ENCODE measurements around the gene ZFYVE28. TPM values are rescaled to one million over a fixed set of nuclear protein-coding genes. Genes with fewer than 3 reads are reported as not detected.
A peak's percentile ranks its signal among the peaks of the same experiment; 100 is the strongest.

ZFYVE28 gene
- total RNA-seq, 6 experiments from 2014 or later = 2.5 to 9.6 (median 4.8) TPM

DNA sequence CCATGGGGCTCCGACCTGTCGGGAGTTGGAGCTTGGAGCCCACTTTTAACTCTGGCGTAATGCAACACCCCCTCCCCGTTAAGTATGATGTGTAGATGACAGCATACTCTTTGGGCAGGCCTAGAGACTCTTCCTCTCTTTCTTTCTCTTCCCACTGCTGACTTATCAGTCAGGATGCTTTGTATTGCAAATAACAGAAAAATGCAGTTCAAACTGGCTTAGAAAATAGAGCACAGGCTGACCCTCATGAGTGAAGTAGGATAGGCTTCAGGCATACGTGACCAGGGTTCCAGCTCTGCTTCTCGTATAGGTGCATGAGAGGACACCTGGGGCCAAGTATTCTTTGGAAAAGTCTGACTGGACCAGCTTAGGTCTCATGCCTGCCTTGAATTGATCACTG, 27.1 kb upstream of the ZFYVE28 start:
- Histone ChIP-seq H3K36me3 (no peaks in the 10 kb centered on the region), H3K27ac (no peak overlapping the region), H3K9me3 (no peaks in the 10 kb centered on the region), H3K4me3 (no peak overlapping the region), H3K4me1 (no peaks in the 10 kb centered on the region), H3K27me3 (no peaks in the 10 kb centered on the region)
- intact Hi-C loops (cut with DNase I) = loop anchor here (10.0 kb wide), 2 partner anchors 231 to 241 kb away; no protein-coding TSS in a partner anchor
- DNase-seq = no peak
- no peak for ATAC-seq
- 87% methylated on average over 2 of the region's 6 CpGs for WGBS (ENCODE audit: insufficient coverage, low coverage, low lambda C conversion rate, missing lambda C conversion rate)
- no peak for TF ChIP-seq POLR2A (IDR thresholded peaks at IDR 0.05)
- TF ChIP-seq, protein P1, sequence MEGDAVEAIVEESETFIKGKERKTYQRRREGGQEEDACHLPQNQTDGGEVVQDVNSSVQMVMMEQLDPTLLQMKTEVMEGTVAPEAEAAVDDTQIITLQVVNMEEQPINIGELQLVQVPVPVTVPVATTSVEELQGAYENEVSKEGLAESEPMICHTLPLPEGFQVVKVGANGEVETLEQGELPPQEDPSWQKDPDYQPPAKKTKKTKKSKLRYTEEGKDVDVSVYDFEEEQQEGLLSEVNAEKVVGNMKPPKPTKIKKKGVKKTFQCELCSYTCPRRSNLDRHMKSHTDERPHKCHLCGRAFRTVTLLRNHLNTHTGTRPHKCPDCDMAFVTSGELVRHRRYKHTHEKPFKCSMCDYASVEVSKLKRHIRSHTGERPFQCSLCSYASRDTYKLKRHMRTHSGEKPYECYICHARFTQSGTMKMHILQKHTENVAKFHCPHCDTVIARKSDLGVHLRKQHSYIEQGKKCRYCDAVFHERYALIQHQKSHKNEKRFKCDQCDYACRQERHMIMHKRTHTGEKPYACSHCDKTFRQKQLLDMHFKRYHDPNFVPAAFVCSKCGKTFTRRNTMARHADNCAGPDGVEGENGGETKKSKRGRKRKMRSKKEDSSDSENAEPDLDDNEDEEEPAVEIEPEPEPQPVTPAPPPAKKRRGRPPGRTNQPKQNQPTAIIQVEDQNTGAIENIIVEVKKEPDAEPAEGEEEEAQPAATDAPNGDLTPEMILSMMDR (IDR thresholded peaks at IDR 0.05) = no peak

DNA sequence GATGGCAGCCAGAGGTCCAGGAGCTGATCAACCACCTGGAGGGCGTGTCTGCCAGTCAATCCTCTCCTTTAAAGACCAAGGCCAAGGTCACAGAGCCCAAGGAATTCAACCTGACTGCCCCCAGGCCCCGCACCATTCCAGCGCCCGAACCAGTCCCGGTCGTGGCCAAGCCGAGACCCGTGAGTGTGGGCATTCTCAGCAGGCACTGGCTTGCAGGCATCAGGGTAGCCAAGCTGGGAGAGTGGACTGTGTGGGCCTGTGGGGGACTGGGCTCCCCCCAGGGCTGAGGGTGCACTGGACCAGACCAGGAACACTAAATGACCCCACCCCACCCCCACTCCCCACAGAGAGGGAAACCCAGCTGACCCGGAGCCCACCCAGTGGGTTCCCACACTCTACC, 26.7 kb upstream of the ZFYVE28 start:
- Histone ChIP-seq H3K4me1 (no peaks in the 10 kb centered on the region), H3K27ac (no peak overlapping the region), H3K36me3 (no peaks in the 10 kb centered on the region), H3K4me3 (no peak overlapping the region), H3K27me3 (no peaks in the 10 kb centered on the region), H3K9me3 (no peaks in the 10 kb centered on the region)
- 100% methylated on average over 1 of the region's 9 CpGs for WGBS (ENCODE audit: insufficient coverage, low coverage, low lambda C conversion rate, missing lambda C conversion rate)
- ATAC-seq (no peak), DNase-seq (no peak)
- TF ChIP-seq POLR2A (IDR thresholded peaks at IDR 0.05) = no peak
- TF ChIP-seq, protein P1 (IDR thresholded peaks at IDR 0.05) = no peak
- intact Hi-C loops (cut with DNase I) = loop anchor here (10.0 kb wide), 2 partner anchors 230 to 240 kb away; no protein-coding TSS in a partner anchor

DNA sequence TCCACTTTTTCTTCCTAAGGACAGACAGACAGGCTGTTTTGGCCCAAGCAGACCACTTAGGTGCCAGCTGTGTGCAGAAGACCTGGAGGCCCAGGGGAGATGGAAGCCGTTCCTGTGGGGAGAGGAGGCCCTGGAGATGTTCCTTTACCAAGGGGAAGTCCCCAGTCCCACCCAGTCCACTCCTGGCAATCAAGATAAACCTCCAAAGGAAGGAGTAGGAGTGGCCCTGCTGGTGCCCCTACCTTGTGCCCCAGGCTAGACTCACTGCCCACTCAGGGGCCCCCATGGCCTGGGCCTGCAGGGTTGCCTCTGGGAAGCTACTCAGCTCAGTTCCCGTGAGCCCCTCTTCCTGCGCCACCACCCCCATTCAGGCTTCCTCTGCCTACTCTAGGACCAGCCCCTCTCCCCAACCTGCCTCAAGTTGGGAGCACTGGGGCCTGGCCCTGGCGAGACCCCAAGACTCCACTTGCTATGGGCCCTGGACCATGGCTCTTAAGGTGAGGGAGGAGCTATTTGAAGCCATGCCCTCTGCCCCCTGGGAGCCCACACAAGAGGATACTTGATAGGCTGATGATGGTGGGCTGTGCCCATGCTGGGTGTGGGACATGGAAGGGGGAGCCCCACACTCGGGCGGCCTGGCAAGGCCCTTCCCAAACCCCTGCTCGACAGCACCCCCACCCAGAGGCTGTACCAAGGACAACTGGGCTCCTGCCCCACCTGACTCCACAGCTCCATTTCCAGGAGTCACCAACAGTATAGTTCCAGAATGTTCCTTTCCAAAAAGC, 25.7 kb upstream of the ZFYVE28 start:
- no peak overlapping the region for H3K4me3 ChIP-seq
- no peak overlapping the region for H3K27ac ChIP-seq
- no peaks in the 10 kb centered on the region for H3K27me3 ChIP-seq
- TF ChIP-seq, protein P1 (IDR thresholded peaks at IDR 0.05) = no peak
- TF ChIP-seq POLR2A (IDR thresholded peaks at IDR 0.05) = no peak
- DNase-seq = peak in 1 of 3 donors; percentile 29
- H3K36me3 ChIP-seq = no peaks in the 10 kb centered on the region
- no peaks in the 10 kb centered on the region for H3K4me1 ChIP-seq
- intact Hi-C loops (cut with DNase I) = loop anchor here (10.0 kb wide), 2 partner anchors 229 to 239 kb away; no protein-coding TSS in a partner anchor
- 100% methylated on average over 3 of the region's 7 CpGs for WGBS (ENCODE audit: insufficient coverage, low coverage, low lambda C conversion rate, missing lambda C conversion rate)
- no peak for ATAC-seq
- H3K9me3 ChIP-seq = no peaks in the 10 kb centered on the region

DNA sequence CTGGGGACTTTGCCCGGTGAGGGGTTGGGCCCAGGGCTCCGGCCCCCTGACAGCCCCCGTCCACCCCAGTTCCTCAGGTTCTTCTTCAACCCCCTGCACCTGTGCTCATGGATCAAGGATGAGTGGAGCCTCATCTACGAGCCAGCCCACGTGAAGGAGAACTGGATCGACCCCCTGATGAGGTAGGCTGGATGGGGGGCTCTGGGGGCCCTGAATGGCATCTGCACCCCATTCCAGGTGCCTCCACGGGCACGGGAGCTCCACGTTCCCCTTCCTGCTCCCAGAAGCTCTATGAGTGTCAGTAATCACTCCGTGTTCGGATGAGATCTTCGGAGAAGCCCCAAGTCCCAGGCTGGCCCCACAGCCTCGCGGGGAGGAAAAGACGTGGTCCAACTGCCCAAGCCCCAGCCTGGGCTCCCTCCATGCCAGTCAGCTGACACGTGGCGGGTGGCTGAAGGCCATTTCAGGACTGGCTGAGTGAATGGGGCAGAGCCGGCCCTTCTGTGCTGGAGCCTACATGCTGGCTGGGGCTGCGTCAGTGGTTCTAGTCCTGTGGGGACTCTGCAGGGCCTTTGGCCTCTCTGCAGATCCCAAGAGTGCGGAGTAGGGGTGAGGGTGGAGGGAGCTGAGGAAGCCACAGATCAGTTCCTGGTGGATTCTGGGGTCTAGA, 24.8 kb upstream of the ZFYVE28 start:
- H3K27me3 ChIP-seq = no peaks in the 10 kb centered on the region
- H3K4me3 ChIP-seq = no peak overlapping the region
- no peaks in the 10 kb centered on the region for H3K9me3 ChIP-seq
- intact Hi-C loops (cut with DNase I) = loop anchor here (10.0 kb wide), 2 partner anchors 228 to 238 kb away; no protein-coding TSS in a partner anchor
- DNase-seq (peak in 1 of 3 donors; percentile 31), ATAC-seq (no peak)
- TF ChIP-seq, protein P1 (IDR thresholded peaks at IDR 0.05) = no peak
- no peak for TF ChIP-seq POLR2A (IDR thresholded peaks at IDR 0.05)
- no peaks in the 10 kb centered on the region for H3K36me3 ChIP-seq
- H3K27ac ChIP-seq = no peak overlapping the region
- whole genome bisulfite sequencing (ENCODE audit: insufficient coverage, low coverage, low lambda C conversion rate, missing lambda C conversion rate) = 88% methylated on average over 4 of the region's 20 CpGs
- no peaks in the 10 kb centered on the region for H3K4me1 ChIP-seq
